Ovary (tissue), 9 donors: ENCODE measurements around the gene ABCE1. TPM values are rescaled to one million over a fixed set of nuclear protein-coding genes. Genes with fewer than 3 reads are reported as not detected.

Source experiments
- DNase-seq, 5 donors: peaks; one replicate each; pipeline ENCODE4 v3.0.0-alpha.2; 2019 to 2020
- H3K27ac ChIP-seq, 2 donors: fragments of 200-600 bp; one replicate each; pipeline versions ENCODE4 v1.5.1 to v1.8.0; 2019 to 2022
- H3K27me3 ChIP-seq: fragments of 200-600 bp; one replicate; pipeline ENCODE4 v1.8.0; 2022
- H3K36me3 ChIP-seq: fragments of 200-600 bp; sonication (generic); one replicate; pipeline ENCODE4 v1.5.1; 2019
- H3K4me1 ChIP-seq: one replicate; pipeline ENCODE4 v1.8.1; 2013; ENCODE audit warnings: mild to moderate bottlenecking, moderate library complexity; ENCODE audit not compliant: insufficient read depth
- H3K4me3 ChIP-seq: fragments of 200-600 bp; sonication (generic); one replicate; pipeline ENCODE4 v1.5.1; 2017
- H3K9me3 ChIP-seq, 2 donors: fragments of 200-600 bp in 1 of 2; sonication (generic) in 1 of 2; one replicate each; pipeline versions ENCODE4 v1.5.1 to v1.8.1; 2013 to 2019; ENCODE audit warnings: mild to moderate bottlenecking in 1 of 2, moderate library complexity in 1 of 2
- CTCF ChIP-seq, 3 donors: fragments of 450-650 bp in 2 of 3; fragments of 200-600 bp in 1 of 3; IDR thresholded peaks; one replicate each; pipeline versions ENCODE4 v1.5.1 to v1.8.0; 2016 to 2022; ENCODE audit warnings: antibody characterized with exemption in 3 of 3, mild to moderate bottlenecking in 1 of 3
- EP300 ChIP-seq: sonication (generic); formaldehyde crosslinking; IDR thresholded peaks from one replicate; pipeline ENCODE4 v1.6.1; 2017; ENCODE audit warnings: antibody characterized with exemption
- POLR2A ChIP-seq: fragments of 450-650 bp; IDR thresholded peaks from one replicate; pipeline ENCODE4 v1.6.1; 2017; ENCODE audit warnings: antibody characterized with exemption, mild to moderate bottlenecking, moderate library complexity
- WGBS, 3 donors: extraction: QIAGEN DNeasy Blood & Tissue Kit in 1 of 3; methylation state at CpG; one replicate each; pipeline versions ENCODE4 v1.1.5 to v1.1.7; 2013 to 2017; 5-methylcytosine and 5-hydroxymethylcytosine counted together
- intact Hi-C, 4 donors: fragments of 100-400 bp; cut with DNase I; formaldehyde crosslinking; loops; one replicate each; pipeline versions ENCODE4 v1.11.0 to v1.15.1; 2022 to 2023
- polyA plus RNA-seq, 2 donors: library from polyadenylated mRNA; stranded (reverse); fragments of 200-250 nt in 1 of 2; fragments of 350-450 nt in 1 of 2; fragmentation: Illumina TruSeq in 1 of 2; extraction: RNeasy Lipid Tissue Mini Kit (QIAGEN cat#74804) in 1 of 2; gene quantifications; one replicate each; pipeline ENCODE4 v1.2.3, GENCODE V29; 2013 to 2014
- total RNA-seq, 7 donors: library from RNA; depleted of rRNA in 2 of 7; stranded (reverse); fragments of >200 nt in 2 of 7; fragmentation: NEBNext Ultra II Directional in 3 of 7; extraction: Animal tissue kit (Norgen Biotek cat#: 25700) in 3 of 7; gene quantifications; one replicate each; pipeline versions ENCODE4 v1.1.0 to v1.2.4, GENCODE V29; 2016 to 2023
- donor health status: DM: no; HTN: no; CAD: no; lungs with moderate emphysema.
- donor health status: DM: no; HTN: no; CAD: no.
- donor health status: Bipolar disorder and iron deficiency.
- donor health status: DM: yes; HTN: yes; CAD: no.
- donor health status: DM: no; HTN: no; CAD: no.
- donor health status: DM: yes; HTN: yes; CAD: no.

ABCE1 gene
- total and polyA plus RNA-seq, 9 donors, result 20.4 to 70.1 (median 50.2) TPM

- H3K4me1 ChIP-seq, result no peaks in the 10 kb centered on the region
Measured at GRCh38 chr4:145056325-145057130, 41.6 kb upstream of the ABCE1 start.

GRCh38 chr4:145058256-145058655 lies 39.9 kb upstream of the ABCE1 start:
- DNase-seq, result no peak
- Histone ChIP-seq H3K27me3 (no peaks in the 10 kb centered on the region), H3K4me3 (no peak overlapping the region), H3K9me3 (no peaks in the 10 kb centered on the region), H3K36me3 (no peaks in the 10 kb centered on the region), H3K27ac (no peak overlapping the region), H3K4me1 (no peaks in the 10 kb centered on the region)
- intact Hi-C loops, result no loop called here
- TF ChIP-seq CTCF (IDR thresholded peaks at IDR 0.05), result no peak
- no peak for TF ChIP-seq POLR2A
- TF ChIP-seq EP300, result no peak

More at GRCh38 chr4:145056325-145057130, 41.6 kb upstream of the ABCE1 start:
- Histone ChIP-seq H3K4me3 (no peak overlapping the region), H3K27ac (no peak overlapping the region), H3K9me3 (no peaks in the 10 kb centered on the region), H3K36me3 (no peaks in the 10 kb centered on the region), H3K27me3 (no peaks in the 10 kb centered on the region)
- TF ChIP-seq EP300, result no peak
- TF ChIP-seq POLR2A, result no peak
- TF ChIP-seq CTCF (IDR thresholded peaks at IDR 0.05), result no peak
- WGBS, 3 donors, result 95 to 96% (median 95%) methylated on average over 6 of the region's 6 CpGs
- no peak for DNase-seq
- intact Hi-C loops, result no loop called here

GRCh38 chr4:145061318-145061920 lies 36.7 kb upstream of the ABCE1 start:
- Histone ChIP-seq H3K27ac (no peak overlapping the region), H3K27me3 (no peaks in the 10 kb centered on the region), H3K9me3 (no peaks in the 10 kb centered on the region), H3K4me3 (no peak overlapping the region), H3K4me1 (no peaks in the 10 kb centered on the region), H3K36me3 (no peaks in the 10 kb centered on the region)
- no peak for DNase-seq
- TF ChIP-seq POLR2A (no peak), CTCF (IDR thresholded peaks at IDR 0.05) (peak in 1 of 3 donors; percentile 13)
- 57 to 62% (median 61%) methylated on average over 6 of the region's 6 CpGs for WGBS, 3 donors
- intact Hi-C loops, result loop anchor here in 1 of 4 donors (10.0 kb wide), 1 partner anchor 887 kb away; no protein-coding TSS in a partner anchor

GRCh38 chr4:145066063-145066501 lies 32.0 kb upstream of the ABCE1 start:
- no peaks in the 10 kb centered on the region for H3K36me3 ChIP-seq
- TF ChIP-seq EP300 (no peak), CTCF (IDR thresholded peaks at IDR 0.05) (no peak), POLR2A (no peak)
- intact Hi-C loops, result loop anchor here in 1 of 4 donors (10.0 kb wide), 1 partner anchor 891 kb away; no protein-coding TSS in a partner anchor
- 49 to 51% (median 49%) methylated on average over 2 of the region's 2 CpGs for WGBS, 3 donors
- H3K4me3 ChIP-seq, result no peak overlapping the region
- H3K4me1 ChIP-seq, result no peaks in the 10 kb centered on the region
- H3K9me3 ChIP-seq, result no peaks in the 10 kb centered on the region
- no peak for DNase-seq
- no peak overlapping the region for H3K27ac ChIP-seq
- no peaks in the 10 kb centered on the region for H3K27me3 ChIP-seq
